NCI-H460 (cell line): ENCODE measurements around the gene SLX4IP. TPM values are rescaled to one million over a fixed set of nuclear protein-coding genes. Genes with fewer than 3 reads are reported as not detected.
A peak's percentile ranks its signal among the peaks of the same experiment; 100 is the strongest.

Experiments
- DNase-seq: peaks from one replicate; pipeline ENCODE4 v3.0.0-alpha.2; 2016; ENCODE audit warnings: low read depth; ENCODE audit errors: extremely low read depth
- total RNA-seq: library from RNA; depleted of rRNA; stranded (reverse); fragments of >200 nt; shearing (Covaris generic); gene quantifications from 2 replicates; pipeline ENCODE4 v1.2.3, GENCODE V29; 2014

Gene SLX4IP
- total RNA-seq, 1 experiment from 2014 or later = 7.5 TPM

DNA sequence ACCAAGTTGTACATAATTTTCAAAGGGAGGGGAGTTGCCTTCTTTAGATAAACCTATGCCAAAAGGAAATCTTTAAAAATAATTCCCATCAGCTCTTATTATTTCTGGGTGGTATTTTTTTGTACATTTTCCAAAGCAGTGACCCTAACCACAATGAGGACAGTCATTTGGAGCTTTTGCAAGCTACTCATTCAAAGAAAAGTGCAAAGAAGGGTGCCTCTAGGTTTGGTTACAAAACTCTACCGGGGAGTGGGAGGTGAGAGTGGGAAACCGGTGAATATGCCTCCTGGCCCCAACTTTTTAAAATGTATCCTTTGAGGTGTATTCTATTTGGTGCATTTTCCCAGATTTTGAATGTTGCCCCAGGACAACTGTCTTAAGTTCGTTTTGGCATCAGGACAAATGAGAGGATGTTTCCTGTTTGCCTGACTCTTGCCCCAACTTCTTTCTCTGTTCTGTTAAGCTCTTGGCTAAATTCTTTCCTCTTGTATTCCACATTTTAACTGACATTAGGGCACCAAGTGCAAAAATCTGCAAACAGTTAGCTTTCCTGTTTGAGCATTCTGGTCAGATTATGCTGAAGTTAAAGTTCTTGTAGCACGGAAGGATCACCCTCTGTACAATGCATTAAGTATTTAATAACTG lies 78.9 kb downstream of the SLX4IP start:
- no peak for DNase-seq

DNA sequence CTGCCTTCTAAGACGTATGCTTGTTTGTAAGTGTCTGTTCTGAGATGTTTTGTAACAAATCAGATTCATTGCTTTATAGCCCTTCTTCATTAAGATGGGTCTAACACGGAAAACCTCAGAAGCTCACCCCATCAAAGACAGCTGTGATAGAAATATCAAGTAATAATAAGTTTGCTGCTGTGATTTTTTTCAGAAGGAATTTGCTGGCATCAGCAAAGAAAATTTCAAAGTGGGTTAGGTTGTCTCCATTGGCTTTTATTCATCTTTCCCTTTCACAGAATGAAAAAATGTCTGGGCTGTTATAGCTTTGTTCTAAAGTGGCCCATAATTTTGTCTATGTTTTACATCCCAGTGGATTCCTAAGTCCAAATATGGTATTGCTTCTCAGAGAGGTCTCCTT lies 81.4 kb downstream of the SLX4IP start:
- DNase-seq = no peak

DNA sequence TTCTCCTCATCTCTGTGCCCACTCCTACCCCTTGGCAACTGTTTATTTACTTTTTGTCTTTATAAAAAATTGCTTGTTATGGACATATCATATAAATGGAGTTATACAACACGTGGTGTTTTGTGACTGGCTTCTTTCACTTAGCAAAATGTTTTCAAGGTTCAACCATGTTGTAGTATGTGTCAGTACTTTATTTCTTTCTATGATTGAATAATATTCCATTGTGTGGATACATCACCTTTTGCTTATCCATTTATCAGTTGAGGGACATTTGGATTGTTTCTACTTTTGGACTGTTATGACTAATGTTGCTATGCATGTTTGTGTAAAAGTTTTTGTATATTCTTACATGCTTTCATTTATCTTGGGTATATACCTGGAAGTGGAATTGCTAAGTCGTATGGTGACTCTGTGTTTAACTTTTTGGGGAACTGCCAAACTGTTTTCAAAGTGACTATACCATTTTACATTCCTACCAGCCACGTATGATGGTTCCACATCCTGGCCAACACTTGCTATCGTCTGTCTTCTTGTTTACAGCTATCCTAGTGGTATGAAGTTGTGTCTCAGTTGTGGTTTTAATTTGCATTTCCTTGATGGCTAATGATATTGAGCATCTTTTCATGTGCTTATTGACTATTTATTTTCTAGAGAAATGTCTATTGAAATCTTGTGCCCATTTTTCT lies 84.4 kb downstream of the SLX4IP start:
- DNase-seq = no peak

DNA sequence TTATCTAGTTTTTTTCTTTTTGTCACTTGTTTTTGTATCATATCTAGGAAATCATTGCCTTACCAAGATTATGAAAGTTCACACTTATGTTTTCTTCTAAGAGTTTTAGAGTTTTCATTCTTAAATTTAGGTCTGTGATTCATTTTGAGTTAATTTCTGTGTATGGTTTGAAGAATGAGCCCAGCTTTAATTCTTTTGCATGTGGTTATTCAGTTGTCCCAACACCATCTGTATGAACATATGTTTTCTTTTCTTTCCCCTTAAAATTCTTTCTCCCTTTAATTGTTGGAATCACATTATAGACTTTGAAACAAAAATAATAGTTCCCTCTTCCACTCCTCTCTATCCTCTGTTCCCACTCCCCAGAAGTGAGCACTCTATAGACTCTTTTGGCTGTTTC lies 85.4 kb downstream of the SLX4IP start:
- DNase-seq = no peak

DNA sequence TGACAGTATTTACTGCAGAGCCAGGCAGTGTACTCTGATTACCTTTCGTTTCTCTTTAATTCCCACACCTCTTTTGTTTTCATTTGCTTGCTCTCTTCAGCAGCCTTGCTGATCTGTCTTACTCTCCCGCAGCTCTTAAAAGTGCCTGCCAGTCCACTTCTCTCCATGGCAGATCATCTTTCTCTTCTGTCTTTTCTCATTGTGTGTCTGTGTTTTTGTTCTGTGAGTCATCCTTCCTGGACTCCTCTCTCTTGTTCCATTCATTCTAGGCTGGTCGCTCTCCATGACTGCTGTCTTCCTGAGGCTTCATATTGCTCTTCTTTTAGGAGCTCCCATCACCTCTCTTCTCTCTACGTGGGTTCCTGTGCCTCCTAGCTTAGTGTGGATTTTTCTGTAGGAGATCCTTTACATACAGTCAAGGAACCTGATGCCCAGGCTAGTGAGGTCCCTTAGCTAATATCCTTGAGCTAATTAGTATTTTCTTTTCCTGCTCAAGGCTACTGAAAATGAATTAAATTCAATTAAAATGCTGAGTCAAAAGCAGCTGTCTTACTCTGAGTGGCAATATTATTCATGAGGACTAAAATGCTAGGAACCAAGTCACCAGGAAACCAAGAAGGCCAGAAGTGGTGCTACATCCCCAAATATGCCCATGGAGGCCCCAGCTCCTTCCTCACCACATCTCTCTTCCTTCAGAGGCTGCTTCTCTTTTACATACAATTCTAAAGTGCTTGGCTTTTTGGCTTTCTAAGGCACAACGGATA lies 86.1 kb downstream of the SLX4IP start:
- no peak for DNase-seq

DNA sequence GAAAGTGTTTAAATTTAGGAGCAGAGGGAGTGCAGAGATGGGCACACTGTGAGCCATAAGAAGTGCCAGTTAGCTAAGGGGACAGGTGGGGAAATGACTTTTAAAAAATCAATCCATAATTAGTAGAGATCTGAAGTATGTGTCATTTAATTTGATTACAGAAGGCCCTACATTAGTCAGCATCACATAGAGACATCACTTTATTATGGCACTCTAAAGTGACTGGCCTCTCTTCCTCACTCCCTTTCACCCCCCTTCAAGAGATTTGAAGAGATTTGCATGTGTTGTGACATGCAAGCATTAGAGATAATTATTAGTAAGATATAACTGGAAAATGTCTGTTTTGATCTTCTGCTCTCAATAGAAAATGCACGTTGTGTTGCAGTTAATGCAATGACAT lies 86.7 kb downstream of the SLX4IP start:
- DNase-seq = no peak

DNA sequence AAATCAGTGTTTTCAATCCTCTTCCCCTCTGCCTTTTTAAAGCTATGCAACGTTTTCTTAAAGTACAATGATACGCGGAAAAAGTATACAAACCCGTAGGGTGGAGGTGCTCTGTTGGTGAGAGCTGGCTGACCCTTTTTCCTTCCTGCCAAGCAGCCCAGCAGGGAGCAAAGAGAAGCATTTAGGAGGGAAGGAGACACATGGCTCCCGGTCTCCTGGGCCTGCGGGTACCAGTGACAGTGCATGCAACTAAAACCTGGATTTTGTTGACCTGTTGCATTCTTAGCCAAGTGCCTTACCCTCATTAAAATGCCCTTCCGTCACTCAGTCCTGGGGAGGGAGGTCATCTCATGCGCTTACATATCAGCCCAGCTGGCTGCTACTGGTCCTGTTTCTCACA lies 87.2 kb downstream of the SLX4IP start:
- no peak for DNase-seq

DNA sequence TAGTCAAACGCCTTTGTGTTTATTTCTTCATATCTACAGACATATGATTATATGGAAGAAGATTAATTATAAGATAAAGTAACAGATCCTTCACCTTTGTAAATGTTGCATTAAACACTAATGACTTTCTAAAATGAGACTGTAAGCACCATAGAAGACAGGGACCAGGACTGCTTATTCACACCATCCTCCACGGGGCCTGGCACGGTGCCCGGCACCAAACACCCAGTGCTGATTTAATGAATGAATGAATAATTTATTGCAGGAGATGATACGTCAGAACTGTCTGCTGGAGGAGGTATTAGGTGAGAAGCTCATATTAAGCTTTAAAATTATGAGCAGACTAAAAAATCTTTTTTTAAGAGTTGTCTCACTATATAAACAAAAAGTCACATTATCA lies 88.3 kb downstream of the SLX4IP start:
- DNase-seq = no peak

DNA sequence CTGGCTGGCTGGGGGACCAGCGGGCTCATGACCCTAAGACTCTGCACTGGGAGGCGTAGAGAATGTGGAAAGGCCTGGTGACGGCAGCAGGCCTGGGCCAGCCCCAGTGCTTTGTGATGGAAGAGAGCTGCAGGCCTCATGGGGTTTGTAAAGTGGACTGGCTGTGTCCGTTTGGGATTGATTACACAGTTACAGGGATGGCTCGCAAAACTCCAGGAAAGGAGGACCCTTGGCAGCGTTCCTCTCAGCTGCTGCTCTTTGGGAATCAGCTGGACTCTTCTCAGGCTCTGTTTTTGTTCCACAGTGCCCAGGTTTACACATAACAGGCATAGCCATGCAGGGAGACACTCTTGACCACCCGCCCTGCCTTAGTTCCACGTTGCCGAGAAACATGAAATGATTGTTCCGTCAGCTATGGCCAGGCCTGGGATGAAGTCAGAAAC lies 89.0 kb downstream of the SLX4IP start:
- no peak for DNase-seq

DNA sequence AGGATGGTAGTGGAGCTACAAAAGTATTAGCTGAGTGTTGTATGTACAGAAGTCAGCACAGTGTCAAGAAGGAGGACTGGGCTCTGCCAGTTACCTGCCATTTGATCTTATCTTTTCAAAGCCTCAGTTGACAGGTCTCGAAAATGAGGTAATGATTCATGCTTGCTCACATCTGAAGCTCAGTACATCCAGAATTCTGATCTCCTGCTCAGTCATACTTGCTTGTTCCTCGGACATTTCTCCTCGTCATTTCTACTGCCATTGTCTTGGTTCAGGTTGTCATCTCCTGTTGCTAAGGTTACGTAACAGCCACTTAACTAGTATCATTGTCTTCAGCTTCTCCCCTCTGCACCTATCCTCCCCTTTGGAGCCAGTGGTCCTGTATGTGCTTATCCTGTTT lies 89.5 kb downstream of the SLX4IP start:
- no peak for DNase-seq

DNA sequence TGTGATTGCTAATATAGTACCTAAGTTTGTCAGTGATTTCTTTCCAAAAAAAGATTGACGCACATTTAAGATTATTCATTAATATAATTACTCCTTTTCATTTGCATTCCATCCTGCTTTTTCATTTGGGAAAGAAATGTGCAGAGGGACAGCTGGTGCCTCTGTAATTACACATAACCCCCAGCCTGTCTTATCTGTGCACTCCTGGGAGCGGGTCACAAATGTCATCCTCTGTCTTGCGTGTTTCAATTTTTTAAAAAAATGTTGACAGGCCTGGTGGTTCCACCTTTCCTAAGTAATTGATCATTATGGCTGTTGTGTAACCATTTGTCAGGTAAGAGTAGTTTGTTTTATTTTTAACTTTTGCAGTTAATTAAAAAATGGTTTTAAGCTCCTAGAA lies 92.7 kb downstream of the SLX4IP start:
- no peak for DNase-seq

DNA sequence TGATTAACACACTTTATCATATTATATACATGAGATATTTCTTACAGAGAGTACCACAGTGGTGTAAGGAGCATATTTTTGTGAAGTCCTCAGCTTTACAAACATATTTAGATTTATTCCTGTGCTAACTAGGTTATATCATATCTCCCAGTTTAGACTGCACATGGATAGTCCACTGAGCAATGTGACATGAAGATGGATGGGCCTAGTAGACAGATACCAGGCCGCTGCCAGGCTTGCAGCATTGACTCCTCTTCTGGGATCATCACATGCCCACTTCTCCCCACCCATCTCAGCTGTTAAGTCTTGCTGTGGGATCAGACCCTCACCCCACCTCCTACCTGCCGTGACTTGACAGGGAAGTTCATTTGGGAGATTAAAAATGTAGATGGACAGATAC lies 95.8 kb downstream of the SLX4IP start:
- DNase-seq = no peak

DNA sequence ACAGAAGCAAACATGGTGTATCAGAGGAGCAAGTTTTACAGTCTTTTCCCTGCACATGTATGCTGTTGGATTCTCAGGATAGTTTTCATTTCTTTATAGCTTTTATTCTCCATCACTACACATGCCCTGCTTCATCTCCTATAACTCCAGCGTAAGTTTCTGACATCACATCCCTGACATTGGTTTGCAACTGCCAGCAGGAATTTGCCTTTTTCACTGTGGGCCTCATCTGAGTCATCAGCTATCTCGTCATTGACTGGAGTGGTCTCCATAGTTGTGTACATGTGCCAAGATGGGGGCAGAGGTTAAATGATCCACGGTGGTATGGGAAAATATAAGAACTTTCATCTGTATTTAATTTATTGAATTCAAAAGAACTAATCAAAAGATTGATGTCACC lies 96.7 kb downstream of the SLX4IP start:
- DNase-seq = no peak

DNA sequence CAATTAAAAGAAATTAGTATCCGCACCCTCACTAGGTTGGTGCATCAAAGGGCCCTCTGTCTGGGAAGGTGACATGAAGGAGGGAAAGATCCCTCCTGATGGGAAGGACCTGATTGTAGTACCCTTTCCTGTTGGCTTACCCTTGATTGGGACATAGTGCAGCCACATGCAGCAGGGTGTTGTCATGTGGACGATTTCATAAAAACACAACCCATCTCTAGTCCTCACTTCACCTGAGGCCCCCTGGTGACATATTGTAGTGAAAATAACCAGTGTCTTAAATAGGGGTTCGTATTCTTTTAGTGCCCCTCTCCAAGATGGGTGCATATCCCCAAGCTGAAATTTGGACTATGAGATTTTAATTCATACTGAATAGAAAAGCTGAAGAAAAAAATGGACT lies 97.3 kb downstream of the SLX4IP start:
- DNase-seq = no peak

DNA sequence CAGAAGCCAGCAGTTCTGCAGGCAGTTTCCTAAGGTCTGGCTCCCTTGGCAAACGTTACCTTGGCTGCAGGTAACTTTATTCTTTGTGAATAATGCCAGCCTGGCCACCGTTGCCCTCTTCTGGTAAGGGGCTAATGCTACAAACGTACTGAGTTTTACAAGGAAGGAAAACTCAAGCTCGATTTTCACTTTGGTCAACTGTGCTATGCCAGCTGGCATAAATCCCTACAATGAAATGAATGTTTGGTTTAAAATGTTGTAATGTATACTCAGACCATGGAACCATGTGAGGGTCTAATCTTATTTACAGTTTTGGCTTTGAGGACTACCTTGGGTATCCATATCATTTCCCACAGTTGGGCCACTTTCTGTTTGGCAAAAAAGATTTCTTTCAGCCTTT lies 101.4 kb downstream of the SLX4IP start:
- DNase-seq = no peak

DNA sequence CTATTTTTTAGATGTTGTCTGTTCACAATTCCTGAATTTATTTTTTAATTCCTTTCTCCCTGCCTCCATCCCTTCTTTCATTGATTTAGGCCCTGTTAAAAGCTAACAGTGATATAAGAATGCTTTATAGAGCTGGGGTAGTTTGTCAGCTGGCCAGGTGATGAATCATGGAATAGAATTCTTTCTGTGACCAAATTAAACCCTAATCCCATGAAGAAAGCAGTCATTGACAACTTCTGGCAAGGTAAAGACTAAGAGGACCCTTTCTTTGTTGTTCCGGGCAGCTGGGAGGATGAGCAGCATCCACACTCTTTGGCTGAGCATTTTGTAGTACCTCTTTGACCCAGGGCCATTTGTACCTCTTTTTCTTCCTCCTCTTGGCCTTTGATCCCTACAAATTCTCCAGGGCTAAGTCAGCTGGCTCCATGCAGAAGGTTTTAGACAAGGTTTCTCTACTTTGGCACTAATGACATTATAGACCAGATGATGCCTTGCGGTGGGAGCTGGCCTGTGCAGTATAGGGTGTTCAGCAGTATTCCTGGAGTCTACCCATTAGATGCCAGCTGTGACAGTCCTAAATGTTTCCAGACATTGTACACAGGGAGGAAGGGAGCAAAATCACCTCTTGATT lies 102.9 kb downstream of the SLX4IP start:
- DNase-seq = no peak

DNA sequence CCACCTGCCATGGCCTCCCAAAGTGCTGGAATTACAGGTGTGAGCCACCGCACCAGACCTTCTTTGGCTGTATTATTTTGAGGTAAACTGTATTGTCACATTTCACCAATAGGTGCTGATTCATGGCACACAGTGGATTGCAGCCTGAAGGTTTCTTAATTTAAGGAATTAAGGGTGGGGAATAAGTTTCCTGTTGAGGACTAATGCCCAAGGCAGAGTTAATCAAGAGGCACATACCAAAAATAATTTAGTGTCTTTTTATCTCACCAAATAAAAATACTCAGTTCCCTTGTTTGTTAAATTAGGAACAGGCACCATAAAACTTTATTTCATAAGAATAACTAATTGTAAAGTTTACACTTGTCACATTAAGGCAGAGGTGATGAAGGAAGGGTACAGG lies 103.7 kb downstream of the SLX4IP start:
- DNase-seq = no peak

DNA sequence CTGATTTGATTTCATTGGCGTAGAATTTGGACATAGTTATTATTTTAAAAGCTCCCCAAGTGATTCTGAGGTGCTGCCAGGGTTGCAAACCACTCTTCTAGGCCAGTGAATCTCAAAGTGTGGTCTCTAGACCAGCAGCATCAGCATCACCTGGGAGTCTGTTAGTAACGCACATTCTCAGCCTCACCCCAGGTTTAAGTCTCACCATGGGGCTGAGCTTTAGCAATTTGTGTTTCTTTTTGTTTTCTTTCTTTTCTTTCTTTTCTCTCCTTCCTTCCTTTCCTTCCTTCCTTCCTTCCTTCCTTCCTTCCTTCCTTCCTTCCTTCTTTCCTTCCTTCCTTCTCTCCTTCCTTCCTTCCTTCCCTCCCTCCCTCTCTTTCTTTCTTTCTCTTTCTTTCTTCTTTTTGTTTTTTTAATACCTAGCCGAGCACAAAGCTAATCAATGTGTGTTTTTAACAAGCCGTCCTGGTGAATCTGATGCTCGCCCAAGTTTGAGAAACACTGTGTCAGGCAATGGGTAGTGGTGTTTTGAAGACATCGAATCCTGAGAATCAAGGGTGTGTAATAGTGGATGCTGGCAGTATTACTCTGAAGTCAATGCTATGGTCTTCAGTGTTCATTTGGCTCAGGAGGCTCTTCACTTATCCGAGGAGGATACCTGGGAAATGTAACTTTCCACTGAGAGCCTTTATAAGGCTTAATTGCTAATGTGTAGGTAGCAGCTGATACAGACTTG lies 104.9 kb downstream of the SLX4IP start:
- no peak for DNase-seq

DNA sequence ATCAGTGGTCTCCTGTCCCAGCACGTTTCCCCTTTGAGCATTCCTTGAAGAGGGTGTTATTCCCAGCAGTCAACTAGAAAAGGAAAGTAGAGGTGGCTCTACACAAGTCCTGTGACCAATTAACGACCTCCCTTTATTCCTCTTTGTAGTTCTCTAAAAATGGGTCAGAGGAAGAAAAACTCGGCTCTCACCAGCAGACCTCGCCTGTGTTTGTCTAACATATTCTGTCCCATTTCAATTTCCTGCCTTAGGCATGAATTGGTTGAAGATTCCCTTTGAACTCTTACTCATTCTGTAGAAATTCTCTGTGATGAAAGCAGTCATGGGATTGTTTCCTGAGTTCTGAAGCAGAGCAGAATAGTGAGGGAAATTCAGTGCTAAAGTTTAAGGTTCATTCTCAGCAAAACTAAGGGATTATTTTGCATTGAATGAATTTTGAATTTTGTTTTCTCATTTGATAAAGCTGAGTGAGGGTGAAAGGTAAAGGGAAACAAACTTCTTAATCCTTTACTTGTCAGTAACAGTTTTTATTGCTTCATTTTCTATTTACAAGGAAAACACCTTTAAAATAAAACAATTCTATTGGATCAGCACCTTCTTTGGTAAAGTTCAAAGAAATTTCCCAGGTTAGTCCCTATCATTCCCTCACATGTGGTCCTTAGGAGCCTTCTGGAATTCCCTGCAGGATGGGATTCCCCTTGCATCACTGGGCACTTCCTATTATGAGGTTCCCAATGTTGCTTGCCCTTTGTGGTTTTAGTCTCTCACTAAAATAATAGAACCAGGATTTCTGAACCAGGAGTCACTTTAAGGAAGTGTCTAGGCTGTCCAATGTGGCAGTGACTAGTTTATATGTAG lies 105.8 kb downstream of the SLX4IP start:
- DNase-seq = peak; percentile 41
